Bladder microvascular endothelial cell (primary cell): ENCODE measurements around the gene THUMPD3. TPM values are rescaled to one million over a fixed set of nuclear protein-coding genes. Genes with fewer than 3 reads are reported as not detected.

Experiments
- total RNA-seq: library from RNA; depleted of rRNA; stranded (reverse); fragments of >200 nt; gene quantifications from 2 replicates; pipeline ENCODE4 v1.2.3, GENCODE V29; 2014

Gene THUMPD3, protein sequence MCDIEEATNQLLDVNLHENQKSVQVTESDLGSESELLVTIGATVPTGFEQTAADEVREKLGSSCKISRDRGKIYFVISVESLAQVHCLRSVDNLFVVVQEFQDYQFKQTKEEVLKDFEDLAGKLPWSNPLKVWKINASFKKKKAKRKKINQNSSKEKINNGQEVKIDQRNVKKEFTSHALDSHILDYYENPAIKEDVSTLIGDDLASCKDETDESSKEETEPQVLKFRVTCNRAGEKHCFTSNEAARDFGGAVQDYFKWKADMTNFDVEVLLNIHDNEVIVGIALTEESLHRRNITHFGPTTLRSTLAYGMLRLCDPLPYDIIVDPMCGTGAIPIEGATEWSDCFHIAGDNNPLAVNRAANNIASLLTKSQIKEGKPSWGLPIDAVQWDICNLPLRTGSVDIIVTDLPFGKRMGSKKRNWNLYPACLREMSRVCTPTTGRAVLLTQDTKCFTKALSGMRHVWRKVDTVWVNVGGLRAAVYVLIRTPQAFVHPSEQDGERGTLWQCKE
- 18.5 and 40.8 TPM in 2 replicates for total RNA-seq

DNA sequence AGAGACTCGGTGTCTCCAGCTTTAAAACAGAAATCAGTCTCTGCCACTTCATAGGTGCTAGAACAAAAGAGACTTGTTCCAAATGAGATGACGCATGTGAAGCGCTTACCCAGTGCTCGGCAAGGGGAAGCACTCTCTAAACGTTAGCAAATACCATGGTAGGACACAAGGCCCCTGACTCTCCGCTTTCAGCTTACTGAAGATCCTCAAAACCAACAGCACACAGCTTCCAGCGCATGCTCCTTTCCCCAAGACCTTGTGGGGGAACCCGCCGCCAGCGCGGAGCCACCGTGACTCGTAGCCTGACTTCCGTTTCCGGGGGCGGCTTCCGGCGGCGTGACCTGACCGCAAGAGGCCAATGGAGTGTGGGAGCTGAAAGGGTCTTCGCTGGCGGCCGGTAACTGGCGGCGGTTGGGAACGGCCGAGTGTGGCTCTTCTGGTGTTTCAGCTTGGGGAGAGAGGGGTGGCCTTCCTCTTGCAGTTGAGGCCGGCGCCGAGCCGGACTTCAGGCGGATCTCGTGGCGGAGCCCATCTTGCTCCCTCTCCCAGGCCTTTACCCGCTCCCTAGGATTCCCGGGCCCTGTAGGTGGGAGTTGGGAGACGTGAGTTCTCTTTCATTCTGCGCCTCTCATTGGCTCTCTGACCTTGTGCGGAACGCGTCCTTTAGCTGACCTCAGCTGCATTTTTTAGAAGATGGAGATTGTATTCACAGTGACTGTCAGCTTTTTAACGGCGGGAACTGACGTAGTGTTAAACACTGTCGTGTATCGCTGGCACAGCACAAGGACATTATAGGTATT lies at the start of gene THUMPD3:
Gene THUMPD3, plus strand, starts transcription at position 324 of the 800 bp plus-strand sequence. CDS start 2,015 bp downstream, outside the sequence.

GRCh38 chr3:9397332-9397905 lies 34.6 kb downstream of the THUMPD3 start, which contains the start of gene SETD5:
Gene SETD5, plus strand, starts transcription at chr3:9397615. Its CDS starts 31,324 bp downstream, at chr3:9428939.

Other genes with a start within 250 kb of the THUMPD3 start
- under 0.01 and 29.1 TPM in 2 replicates for gene SRGAP3, start 113.4 kb upstream of the THUMPD3 start, total RNA-seq
- gene SETD5, start 34.6 kb downstream of the THUMPD3 start, total RNA-seq, result 25.4 and 96.0 TPM in 2 replicates
- gene LHFPL4, start 190.8 kb downstream of the THUMPD3 start, total RNA-seq, result 0.06 TPM in 1 of 2 replicates, not detected in the other